Measurements from ENCODE around the gene CMTR2. TPM values are rescaled to one million over a fixed set of nuclear protein-coding genes. Genes with fewer than 3 reads are reported as not detected.

Gene CMTR2
- total and polyA plus RNA-seq, 2 experiments from 2014 or later: 6.0 to 19.0 TPM

DNA sequence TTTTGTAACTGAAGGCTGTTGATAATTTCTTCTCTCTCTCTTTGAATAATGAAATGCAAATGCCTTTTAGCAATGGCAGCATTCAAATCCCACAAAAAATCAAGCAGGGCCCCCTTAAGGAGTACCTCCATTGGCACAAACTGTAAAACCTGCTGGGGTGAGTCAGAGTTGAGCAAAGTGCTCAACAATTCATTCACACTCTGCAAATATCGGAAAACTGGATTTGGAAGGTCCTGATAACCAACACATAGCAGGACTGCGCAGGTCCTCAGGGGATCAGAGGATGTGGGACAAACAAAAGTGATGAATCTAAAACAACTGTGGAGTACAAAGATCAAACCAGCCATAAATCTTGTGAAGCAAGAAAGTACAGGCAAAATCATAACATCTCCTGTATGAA, 5.6 kb downstream of the CMTR2 start (continued):
- TF ChIP-seq, protein P1, sequence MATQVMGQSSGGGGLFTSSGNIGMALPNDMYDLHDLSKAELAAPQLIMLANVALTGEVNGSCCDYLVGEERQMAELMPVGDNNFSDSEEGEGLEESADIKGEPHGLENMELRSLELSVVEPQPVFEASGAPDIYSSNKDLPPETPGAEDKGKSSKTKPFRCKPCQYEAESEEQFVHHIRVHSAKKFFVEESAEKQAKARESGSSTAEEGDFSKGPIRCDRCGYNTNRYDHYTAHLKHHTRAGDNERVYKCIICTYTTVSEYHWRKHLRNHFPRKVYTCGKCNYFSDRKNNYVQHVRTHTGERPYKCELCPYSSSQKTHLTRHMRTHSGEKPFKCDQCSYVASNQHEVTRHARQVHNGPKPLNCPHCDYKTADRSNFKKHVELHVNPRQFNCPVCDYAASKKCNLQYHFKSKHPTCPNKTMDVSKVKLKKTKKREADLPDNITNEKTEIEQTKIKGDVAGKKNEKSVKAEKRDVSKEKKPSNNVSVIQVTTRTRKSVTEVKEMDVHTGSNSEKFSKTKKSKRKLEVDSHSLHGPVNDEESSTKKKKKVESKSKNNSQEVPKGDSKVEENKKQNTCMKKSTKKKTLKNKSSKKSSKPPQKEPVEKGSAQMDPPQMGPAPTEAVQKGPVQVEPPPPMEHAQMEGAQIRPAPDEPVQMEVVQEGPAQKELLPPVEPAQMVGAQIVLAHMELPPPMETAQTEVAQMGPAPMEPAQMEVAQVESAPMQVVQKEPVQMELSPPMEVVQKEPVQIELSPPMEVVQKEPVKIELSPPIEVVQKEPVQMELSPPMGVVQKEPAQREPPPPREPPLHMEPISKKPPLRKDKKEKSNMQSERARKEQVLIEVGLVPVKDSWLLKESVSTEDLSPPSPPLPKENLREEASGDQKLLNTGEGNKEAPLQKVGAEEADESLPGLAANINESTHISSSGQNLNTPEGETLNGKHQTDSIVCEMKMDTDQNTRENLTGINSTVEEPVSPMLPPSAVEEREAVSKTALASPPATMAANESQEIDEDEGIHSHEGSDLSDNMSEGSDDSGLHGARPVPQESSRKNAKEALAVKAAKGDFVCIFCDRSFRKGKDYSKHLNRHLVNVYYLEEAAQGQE (IDR thresholded peaks at IDR 0.05; ENCODE audit: unreplicated experiment): no peak
- no peak for TF ChIP-seq JUNB (IDR thresholded peaks at IDR 0.05; ENCODE audit: unreplicated experiment)
- TF ChIP-seq EZH2 (IDR thresholded peaks at IDR 0.05; ENCODE audit: low read depth, unreplicated experiment): no peak
- TF ChIP-seq NANOG (IDR thresholded peaks at IDR 0.05; ENCODE audit: borderline replicate concordance): no peak

DNA sequence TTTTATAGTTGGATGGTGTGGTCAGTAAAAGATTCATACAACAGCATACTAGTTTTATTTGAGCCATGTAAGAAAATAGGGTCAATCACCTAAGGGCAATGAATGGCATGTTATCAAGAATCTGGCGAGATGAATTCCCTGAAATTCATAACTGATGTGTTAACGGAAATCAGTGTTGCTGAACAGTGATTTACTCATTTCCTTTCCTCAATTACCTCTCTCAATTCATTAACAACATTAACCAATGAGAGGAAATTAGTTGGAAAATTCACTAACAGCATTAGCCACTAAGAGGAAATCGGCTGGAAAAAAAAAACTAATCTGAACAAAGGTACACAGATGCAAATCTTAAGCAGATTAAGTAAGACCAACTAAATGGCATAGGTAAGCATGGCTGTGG, 6.3 kb downstream of the CMTR2 start:
- Histone ChIP-seq H3K4me3 (no peak overlapping the region), H2AFZ (no peak overlapping the region), H3K4me1 (ENCODE audit: insufficient read depth) (peaks cover 3% of the 10 kb centered on the region; the same call in 1 of the 2 replicates), H3K4me2 (no peak overlapping the region), H3K9me2 (ENCODE audit: insufficient read depth) (no peaks in the 10 kb centered on the region), H3K36me3 (ENCODE audit: insufficient read depth) (no peaks in the 10 kb centered on the region; the same call in 1 of the 2 replicates), H3F3A (replicated peaks; ENCODE audit: low read depth) (no peaks in the 10 kb centered on the region), H3K27ac (ENCODE audit: low read depth) (no peak overlapping the region; the same call in 1 of the 2 replicates), H3K79me2 (replicated peaks; ENCODE audit: insufficient read depth) (peaks cover 23% of the 10 kb centered on the region), H3K27me3 (ENCODE audit: insufficient read depth) (no peaks in the 10 kb centered on the region), H4K20me1 (replicated peaks; ENCODE audit: insufficient read depth) (0 out of 2 replicates have a peak, but pooled peaks cover 7% of the 10 kb centered on the region)
- Mint-ChIP-seq H3K36me3 (ENCODE audit: low read depth) (peaks cover 27% of the 10 kb centered on the region; the same call in 2 of the 3 replicates), H3K27me3 (ENCODE audit: insufficient read depth, low read depth, poor library complexity) (no peaks in the 10 kb centered on the region), H3K27ac (no peak overlapping the region), H3K9me3 (no peaks in the 10 kb centered on the region), H3K4me1 (peaks cover 4% of the 10 kb centered on the region), H3K4me3 (no peak overlapping the region)
- ATAC-seq: no peak
- no peak for DNase-seq (ENCODE audit: low spot score)
- TF ChIP-seq JUNB (IDR thresholded peaks at IDR 0.05; ENCODE audit: unreplicated experiment): no peak
- no peak for TF ChIP-seq POLR2AphosphoS5 (IDR thresholded peaks at IDR 0.05; ENCODE audit: low read depth)
- TF ChIP-seq, protein P2, sequence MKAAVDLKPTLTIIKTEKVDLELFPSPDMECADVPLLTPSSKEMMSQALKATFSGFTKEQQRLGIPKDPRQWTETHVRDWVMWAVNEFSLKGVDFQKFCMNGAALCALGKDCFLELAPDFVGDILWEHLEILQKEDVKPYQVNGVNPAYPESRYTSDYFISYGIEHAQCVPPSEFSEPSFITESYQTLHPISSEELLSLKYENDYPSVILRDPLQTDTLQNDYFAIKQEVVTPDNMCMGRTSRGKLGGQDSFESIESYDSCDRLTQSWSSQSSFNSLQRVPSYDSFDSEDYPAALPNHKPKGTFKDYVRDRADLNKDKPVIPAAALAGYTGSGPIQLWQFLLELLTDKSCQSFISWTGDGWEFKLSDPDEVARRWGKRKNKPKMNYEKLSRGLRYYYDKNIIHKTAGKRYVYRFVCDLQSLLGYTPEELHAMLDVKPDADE (IDR thresholded peaks at IDR 0.05): no peak
- TF ChIP-seq EZH2phosphoT487 (IDR thresholded peaks at IDR 0.05; ENCODE audit: unreplicated experiment): no peak
- no peak for TF ChIP-seq NANOG (IDR thresholded peaks at IDR 0.05; ENCODE audit: borderline replicate concordance)
- TF ChIP-seq ZNF331 (CRISPR knock-in tag; IDR thresholded peaks at IDR 0.05; ENCODE audit: low read depth): no peak
- TF ChIP-seq, protein P3, sequence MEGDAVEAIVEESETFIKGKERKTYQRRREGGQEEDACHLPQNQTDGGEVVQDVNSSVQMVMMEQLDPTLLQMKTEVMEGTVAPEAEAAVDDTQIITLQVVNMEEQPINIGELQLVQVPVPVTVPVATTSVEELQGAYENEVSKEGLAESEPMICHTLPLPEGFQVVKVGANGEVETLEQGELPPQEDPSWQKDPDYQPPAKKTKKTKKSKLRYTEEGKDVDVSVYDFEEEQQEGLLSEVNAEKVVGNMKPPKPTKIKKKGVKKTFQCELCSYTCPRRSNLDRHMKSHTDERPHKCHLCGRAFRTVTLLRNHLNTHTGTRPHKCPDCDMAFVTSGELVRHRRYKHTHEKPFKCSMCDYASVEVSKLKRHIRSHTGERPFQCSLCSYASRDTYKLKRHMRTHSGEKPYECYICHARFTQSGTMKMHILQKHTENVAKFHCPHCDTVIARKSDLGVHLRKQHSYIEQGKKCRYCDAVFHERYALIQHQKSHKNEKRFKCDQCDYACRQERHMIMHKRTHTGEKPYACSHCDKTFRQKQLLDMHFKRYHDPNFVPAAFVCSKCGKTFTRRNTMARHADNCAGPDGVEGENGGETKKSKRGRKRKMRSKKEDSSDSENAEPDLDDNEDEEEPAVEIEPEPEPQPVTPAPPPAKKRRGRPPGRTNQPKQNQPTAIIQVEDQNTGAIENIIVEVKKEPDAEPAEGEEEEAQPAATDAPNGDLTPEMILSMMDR (conservative IDR thresholded peaks at IDR 0.05; ENCODE audit: low read depth in 2 of 2): no peak
- no peak for TF ChIP-seq ZNF114 (CRISPR knock-in tag; IDR thresholded peaks at IDR 0.05)
- no peak for TF ChIP-seq STAT1 (IDR thresholded peaks at IDR 0.05; ENCODE audit: unreplicated experiment)
- TF ChIP-seq, protein P1 (IDR thresholded peaks at IDR 0.05; ENCODE audit: unreplicated experiment): no peak
- no peak for TF ChIP-seq EZH2 (IDR thresholded peaks at IDR 0.05; ENCODE audit: low read depth, unreplicated experiment)
